Lung (tissue), 12 donors: ENCODE measurements around the gene RBM6. TPM values are rescaled to one million over a fixed set of nuclear protein-coding genes. Genes with fewer than 3 reads are reported as not detected.

Source experiments
- ATAC-seq: fragments of 200-7000 bp; cut with Tn5 transposase; one replicate; pipeline ENCODE4 v1.9.1; 2020; ENCODE audit warnings: moderate number of reproducible peaks; ENCODE audit not compliant: insufficient read depth, low FRiP score
- DNase-seq, 3 donors: peaks; one replicate each; pipeline ENCODE4 v3.0.0-alpha.2; 2013 to 2017
- H3K27ac ChIP-seq, 2 donors: one replicate each; pipeline ENCODE4 v1.5.1; 2013; ENCODE audit warnings: mild to moderate bottlenecking in 2 of 2, moderate library complexity in 2 of 2, control low read depth in 1 of 2, inconsistent platforms in 1 of 2, low read depth in 1 of 2, low read length in 1 of 2
- H3K27me3 ChIP-seq, 3 donors: one replicate each; pipeline ENCODE4 v1.5.1; 2013; ENCODE audit warnings: low read length in 2 of 3; ENCODE audit not compliant: control insufficient read depth in 3 of 3, insufficient read depth in 3 of 3
- H3K36me3 ChIP-seq, 4 donors: one replicate each; pipeline ENCODE4 v1.5.1; 2013; ENCODE audit warnings: low read length in 4 of 4, mild to moderate bottlenecking in 1 of 4, moderate library complexity in 1 of 4; ENCODE audit not compliant: control insufficient read depth in 4 of 4, insufficient read depth in 4 of 4
- H3K4me1 ChIP-seq, 5 donors: one replicate each; pipeline ENCODE4 v1.5.1; 2013; ENCODE audit warnings: low read length in 5 of 5, mild to moderate bottlenecking in 2 of 5, moderate library complexity in 1 of 5; ENCODE audit not compliant: control insufficient read depth in 5 of 5, insufficient read depth in 5 of 5
- H3K4me3 ChIP-seq: one replicate; pipeline ENCODE4 v1.5.1; 2013; ENCODE audit warnings: mild to moderate bottlenecking, control low read depth, moderate library complexity
- H3K9ac ChIP-seq, 2 donors: one replicate each; pipeline ENCODE4 v1.5.1; 2013; ENCODE audit warnings: low read length in 2 of 2, control low read depth in 1 of 2; ENCODE audit not compliant: insufficient read depth in 1 of 2
- H3K9me3 ChIP-seq, 4 donors: one replicate each; pipeline ENCODE4 v1.5.1; 2013; ENCODE audit warnings: low read length in 3 of 4, mild to moderate bottlenecking in 1 of 4, moderate library complexity in 1 of 4; ENCODE audit not compliant: control insufficient read depth in 4 of 4, insufficient read depth in 3 of 4
- WGBS, 2 donors: extraction: QIAGEN DNeasy Blood & Tissue Kit; methylation state at CpG; one replicate each; pipeline ENCODE4 v1.1.7; 2013; 5-methylcytosine and 5-hydroxymethylcytosine counted together
- polyA plus RNA-seq, 2 donors: library from polyadenylated mRNA; stranded (reverse); fragments of 200-250 nt; gene quantifications; one replicate each; pipeline ENCODE4 v1.2.1, GENCODE V29; 2013
- total RNA-seq, 2 donors: library from RNA; depleted of rRNA in 1 of 2; stranded (reverse); fragments of >200 nt in 1 of 2; gene quantifications; one replicate each; pipeline ENCODE4 v1.2.1, GENCODE V29; 2014 to 2021
- TF ChIP-seq, protein P1 (sequence below): IDR thresholded peaks from 2 replicates; pipeline ENCODE4 v1.5.1; 2012; ENCODE audit warnings: mild to moderate bottlenecking; ENCODE audit errors: control extremely low read depth, extremely low read depth
- donor health status: control.
- donor health status: control.
- donor health status: Bipolar disorder and iron deficiency.
- donor health status: healthy.
- donor health status: DM: yes; HTN: yes; CAD: no.

RBM6 gene
- total and polyA plus RNA-seq, 4 donors, result 42.1 to 126 (median 79.7) TPM

DNA sequence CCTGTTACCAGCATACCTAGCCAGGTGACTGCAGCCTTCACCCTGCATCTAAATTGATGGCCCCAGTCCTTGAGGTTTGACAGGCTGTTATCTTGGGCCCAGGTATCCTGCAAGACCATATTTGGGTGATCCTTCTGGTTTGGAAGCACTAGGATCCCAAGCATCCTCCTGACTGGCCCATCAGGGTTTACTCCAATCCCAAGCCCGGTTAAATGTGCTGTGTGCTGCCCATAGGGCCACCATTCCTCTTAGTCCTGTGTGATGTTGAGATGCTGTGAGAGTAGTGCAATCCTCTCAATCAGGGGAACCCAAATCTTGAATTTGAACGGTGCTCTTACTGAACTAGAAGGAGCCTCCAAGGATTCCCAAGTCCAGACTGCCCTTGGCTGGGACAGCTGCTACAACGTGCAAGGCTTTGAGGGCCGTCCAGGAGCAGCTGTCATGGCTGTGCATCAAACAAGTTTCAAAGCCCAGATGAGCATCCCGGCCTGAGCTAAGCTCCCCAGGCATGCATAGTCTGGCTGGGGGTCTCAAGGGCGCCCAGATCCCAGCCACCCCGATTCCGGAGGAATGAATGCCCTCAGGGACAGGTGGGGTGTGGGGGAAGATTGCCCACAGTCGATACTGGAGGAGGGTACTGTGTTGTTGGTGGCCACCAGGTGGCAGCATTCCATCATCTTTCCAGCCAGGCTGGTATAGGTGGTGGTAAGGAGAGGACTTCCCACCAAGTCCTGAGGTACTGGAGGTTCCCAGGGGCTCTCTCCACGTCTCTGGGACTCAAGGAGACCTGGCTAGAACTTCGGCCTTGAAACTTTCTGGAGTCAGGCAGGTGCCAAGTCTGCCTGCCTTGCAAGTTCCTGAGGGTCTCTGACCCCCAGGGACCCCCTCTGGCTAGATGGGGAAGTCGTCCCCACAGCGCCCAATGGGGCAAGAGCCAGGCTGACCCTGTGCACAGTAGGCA lies 181.4 kb downstream of the RBM6 start:
- DNase-seq (peak; percentile 84 to 89 (median 85)), ATAC-seq (peak; percentile 69)
- no peaks in the 10 kb centered on the region for H3K9me3 ChIP-seq
- H3K4me1 ChIP-seq, result peaks cover 0 to 25% (median 12%) of the 10 kb centered on the region in 5 donors
- TF ChIP-seq, protein P1, sequence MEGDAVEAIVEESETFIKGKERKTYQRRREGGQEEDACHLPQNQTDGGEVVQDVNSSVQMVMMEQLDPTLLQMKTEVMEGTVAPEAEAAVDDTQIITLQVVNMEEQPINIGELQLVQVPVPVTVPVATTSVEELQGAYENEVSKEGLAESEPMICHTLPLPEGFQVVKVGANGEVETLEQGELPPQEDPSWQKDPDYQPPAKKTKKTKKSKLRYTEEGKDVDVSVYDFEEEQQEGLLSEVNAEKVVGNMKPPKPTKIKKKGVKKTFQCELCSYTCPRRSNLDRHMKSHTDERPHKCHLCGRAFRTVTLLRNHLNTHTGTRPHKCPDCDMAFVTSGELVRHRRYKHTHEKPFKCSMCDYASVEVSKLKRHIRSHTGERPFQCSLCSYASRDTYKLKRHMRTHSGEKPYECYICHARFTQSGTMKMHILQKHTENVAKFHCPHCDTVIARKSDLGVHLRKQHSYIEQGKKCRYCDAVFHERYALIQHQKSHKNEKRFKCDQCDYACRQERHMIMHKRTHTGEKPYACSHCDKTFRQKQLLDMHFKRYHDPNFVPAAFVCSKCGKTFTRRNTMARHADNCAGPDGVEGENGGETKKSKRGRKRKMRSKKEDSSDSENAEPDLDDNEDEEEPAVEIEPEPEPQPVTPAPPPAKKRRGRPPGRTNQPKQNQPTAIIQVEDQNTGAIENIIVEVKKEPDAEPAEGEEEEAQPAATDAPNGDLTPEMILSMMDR, result peak; percentile 64
- H3K9ac ChIP-seq, result no peak overlapping the region
- peaks cover 24 to 42% (median 36%) of the 10 kb centered on the region in 4 donors for H3K36me3 ChIP-seq
- no peak overlapping the region for H3K4me3 ChIP-seq
- no peak overlapping the region for H3K27ac ChIP-seq
- 35 to 42% methylated on average over 13 of the region's 13 CpGs for WGBS, 2 donors
- H3K27me3 ChIP-seq, result no peaks in the 10 kb centered on the region

- peaks cover 17 to 35% (median 29%) of the 10 kb centered on the region in 4 donors for H3K36me3 ChIP-seq
- 83 to 86% methylated on average over 2 of the region's 2 CpGs for WGBS, 2 donors
- ATAC-seq, result no peak
Measured at GRCh38 chr3:50122071-50122470, 182.1 kb downstream of the RBM6 start.

GRCh38 chr3:50122661-50123391 lies 182.9 kb downstream of the RBM6 start:
- 84% methylated on average over 14 of the region's 14 CpGs for WGBS, 2 donors
- no peak for DNase-seq
- Histone ChIP-seq H3K4me1 (peaks cover 0 to 35% (median 18%) of the 10 kb centered on the region in 5 donors), H3K4me3 (no peak overlapping the region), H3K9ac (no peak overlapping the region), H3K36me3 (peaks cover 11 to 29% (median 22%) of the 10 kb centered on the region in 4 donors), H3K9me3 (no peaks in the 10 kb centered on the region), H3K27ac (no peak overlapping the region), H3K27me3 (no peaks in the 10 kb centered on the region)
- no peak for ATAC-seq
- TF ChIP-seq, protein P1, result no peak

More at GRCh38 chr3:50122071-50122470, 182.1 kb downstream of the RBM6 start:
- no peaks in the 10 kb centered on the region for H3K9me3 ChIP-seq
- no peak for DNase-seq
- TF ChIP-seq, protein P1, result no peak
- H3K27me3 ChIP-seq, result no peaks in the 10 kb centered on the region
- H3K27ac ChIP-seq, result no peak overlapping the region
- no peak overlapping the region for H3K4me3 ChIP-seq
- H3K4me1 ChIP-seq, result peaks cover 0 to 32% (median 18%) of the 10 kb centered on the region in 5 donors
- no peak overlapping the region for H3K9ac ChIP-seq
